HUES48 (cell line): ENCODE results near the gene CYP11A1.

Experiments
- H3K27ac ChIP-seq: one replicate; pipeline ENCODE4 v1.7.0; 2013; ENCODE audit warnings: low read depth, low read length, inconsistent platforms
- H3K27me3 ChIP-seq: 2 replicates; pipeline ENCODE4 v1.6.1; 2013; ENCODE audit warnings: mild to moderate bottlenecking, low read length; ENCODE audit not compliant: control insufficient read depth, insufficient read depth
- H3K36me3 ChIP-seq: 2 replicates; pipeline ENCODE4 v1.6.1; 2013; ENCODE audit warnings: low read length; ENCODE audit not compliant: control insufficient read depth, insufficient read depth
- H3K4me1 ChIP-seq: 2 replicates; pipeline ENCODE4 v1.6.1; 2013; ENCODE audit warnings: mild to moderate bottlenecking, low read length; ENCODE audit not compliant: control insufficient read depth, insufficient read depth
- H3K4me3 ChIP-seq: 2 replicates; pipeline ENCODE4 v1.5.1; 2013; ENCODE audit warnings: mild to moderate bottlenecking, low read depth, low read length
- H3K9ac ChIP-seq: 2 replicates; pipeline ENCODE4 v1.6.1; 2013; ENCODE audit warnings: mild to moderate bottlenecking, low read depth, low read length, moderate library complexity
- H3K9me3 ChIP-seq: 2 replicates; pipeline ENCODE4 v1.6.1; 2013; ENCODE audit warnings: low read length; ENCODE audit not compliant: control insufficient read depth, insufficient read depth

Gene CYP11A1

DNA sequence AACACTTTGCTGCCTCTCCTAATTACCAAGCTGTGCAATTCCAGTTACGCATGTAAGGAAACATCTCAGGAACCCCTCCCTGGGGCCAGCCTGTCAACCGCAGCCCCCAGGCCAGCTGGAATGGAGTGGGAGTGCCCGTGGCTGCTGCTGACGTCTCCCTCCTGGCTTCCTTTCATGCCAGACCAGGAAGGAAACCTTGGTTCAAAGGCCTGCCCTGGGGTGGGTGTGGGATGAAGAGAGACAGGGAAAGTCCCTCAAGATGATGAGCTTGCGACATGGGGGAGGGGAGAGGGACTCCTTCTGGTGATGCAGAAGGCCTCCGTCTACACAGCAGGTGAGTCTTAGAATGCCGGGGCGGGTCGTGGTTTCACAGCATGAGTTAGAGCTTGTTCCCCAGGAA lies 11.4 kb upstream of the CYP11A1 start:
- H3K4me1 ChIP-seq = peaks cover 8% of the 10 kb centered on the region
- H3K27ac ChIP-seq = no peak overlapping the region
- H3K9me3 ChIP-seq = no peaks in the 10 kb centered on the region
- no peaks in the 10 kb centered on the region for H3K36me3 ChIP-seq
- H3K27me3 ChIP-seq = peaks cover 5% of the 10 kb centered on the region; the same call in 1 of the 2 replicates
- no peak overlapping the region for H3K9ac ChIP-seq
- H3K4me3 ChIP-seq = no peak overlapping the region

DNA sequence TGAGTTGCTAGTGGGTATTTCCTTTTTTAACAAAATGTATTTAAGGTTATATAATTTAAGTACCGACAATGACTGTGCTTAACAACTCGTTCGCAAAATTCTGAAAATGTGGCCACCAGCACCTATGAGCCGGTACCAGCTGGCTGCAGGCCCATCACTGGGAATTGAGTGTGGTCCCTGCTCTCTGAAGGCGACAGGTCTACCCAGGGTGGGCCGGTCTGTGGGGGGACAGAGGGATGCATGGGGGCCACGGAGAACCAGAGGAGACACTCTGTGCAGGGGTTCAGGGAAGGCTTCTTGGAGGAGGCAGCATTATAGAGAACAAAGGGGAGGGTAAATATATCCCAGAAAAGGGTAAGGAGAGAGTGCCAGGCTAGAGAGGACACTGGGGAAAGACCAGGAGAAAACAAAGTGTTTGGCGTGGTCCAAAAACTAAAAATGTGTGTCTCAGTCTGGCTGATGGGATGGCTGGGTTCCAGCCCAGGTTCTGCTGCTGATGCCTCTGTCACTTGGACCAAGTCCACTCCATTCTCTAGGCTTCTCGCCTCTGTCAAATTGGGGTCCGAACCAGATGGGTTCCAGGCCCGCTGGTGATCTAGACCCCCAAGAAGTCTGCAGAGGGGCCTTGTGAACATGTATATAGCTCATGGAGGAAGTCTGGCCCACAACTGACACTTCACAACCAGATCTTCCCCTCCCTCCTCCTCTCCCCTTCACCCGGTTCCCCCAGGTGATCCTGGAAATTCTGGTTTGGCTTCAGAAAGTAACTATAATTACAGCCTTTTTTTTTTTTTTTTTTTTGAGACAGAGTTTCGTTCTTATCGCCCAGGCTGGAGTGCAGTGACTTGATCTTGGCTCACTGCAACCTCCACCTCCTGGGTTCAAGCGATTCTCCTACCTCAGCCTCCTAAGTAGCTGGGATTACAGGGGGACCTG lies 10.7 kb upstream of the CYP11A1 start:
- H3K36me3 ChIP-seq = no peaks in the 10 kb centered on the region
- H3K9ac ChIP-seq = no peak overlapping the region
- H3K9me3 ChIP-seq = no peaks in the 10 kb centered on the region
- peaks cover 8% of the 10 kb centered on the region for H3K4me1 ChIP-seq
- H3K27ac ChIP-seq = no peak overlapping the region
- no peak overlapping the region for H3K4me3 ChIP-seq
- peaks cover 5% of the 10 kb centered on the region; the same call in 1 of the 2 replicates for H3K27me3 ChIP-seq

DNA sequence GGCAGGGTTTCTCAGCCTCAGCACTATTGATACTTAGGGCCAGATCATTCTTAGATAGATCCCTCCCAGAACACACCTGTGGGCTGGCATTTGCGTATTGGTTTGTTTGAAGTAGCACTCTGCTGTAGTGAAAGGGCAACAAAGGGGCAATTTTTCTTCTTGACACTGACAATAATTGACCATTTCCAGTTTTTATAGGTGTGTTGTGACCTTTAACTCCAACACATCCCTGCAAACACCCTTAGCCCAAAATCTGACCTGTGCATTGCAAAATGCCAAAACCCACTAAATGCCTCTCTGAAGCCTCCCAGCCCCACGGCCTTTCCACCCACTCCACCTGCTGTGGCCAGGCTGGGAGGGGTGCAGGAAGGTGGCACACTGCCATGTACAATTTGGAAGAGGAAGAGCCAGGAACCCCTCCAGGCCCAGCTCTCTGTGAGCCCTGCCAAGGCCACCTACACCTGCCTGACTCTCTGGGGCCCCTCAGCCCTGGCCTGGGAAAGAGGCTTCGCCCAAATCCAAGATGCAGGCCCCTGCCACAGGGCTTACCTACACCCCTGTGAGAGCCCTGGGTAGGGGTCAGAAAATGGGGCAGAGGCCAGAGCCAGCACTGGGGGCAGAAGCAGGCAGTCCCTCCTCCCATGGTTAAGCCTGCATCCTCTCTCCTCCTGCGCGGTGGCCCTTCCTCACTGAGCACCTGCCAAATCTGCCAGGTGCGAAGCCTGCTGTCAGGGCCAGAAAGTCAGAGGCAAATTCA lies 9.6 kb upstream of the CYP11A1 start:
- Histone ChIP-seq H3K27ac (no peak overlapping the region), H3K36me3 (no peaks in the 10 kb centered on the region)

DNA sequence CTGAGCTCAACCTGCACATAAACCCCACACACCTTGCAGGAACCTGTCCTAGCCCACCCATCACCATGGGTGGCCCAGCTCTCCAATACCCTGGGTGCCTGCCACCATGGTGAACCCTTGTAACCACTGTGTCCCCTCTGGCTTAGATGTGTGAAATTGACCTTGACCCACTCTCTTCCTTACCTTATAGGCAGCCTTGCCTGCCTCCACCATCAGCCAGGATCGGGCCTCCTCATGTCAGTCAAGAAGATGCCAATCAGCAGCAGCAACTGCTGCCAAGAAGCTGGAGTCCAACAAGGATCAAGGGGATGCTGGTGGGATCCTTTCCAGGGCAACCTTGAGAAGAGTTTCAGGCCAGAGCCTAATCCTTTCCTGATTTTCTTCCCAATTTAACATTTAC lies 8.8 kb upstream of the CYP11A1 start:
- no peaks in the 10 kb centered on the region for H3K9me3 ChIP-seq
- H3K36me3 ChIP-seq = no peaks in the 10 kb centered on the region
- H3K9ac ChIP-seq = no peak overlapping the region
- peaks cover 8% of the 10 kb centered on the region for H3K4me1 ChIP-seq
- peaks cover 5% of the 10 kb centered on the region; the same call in 1 of the 2 replicates for H3K27me3 ChIP-seq
- H3K4me3 ChIP-seq = no peak overlapping the region
- H3K27ac ChIP-seq = no peak overlapping the region

More for the DNA sequence above, 9.6 kb upstream of the CYP11A1 start:
- Histone ChIP-seq H3K27me3 (peaks cover 5% of the 10 kb centered on the region; the same call in 1 of the 2 replicates), H3K9ac (no peak overlapping the region), H3K9me3 (no peaks in the 10 kb centered on the region), H3K4me3 (no peak overlapping the region), H3K4me1 (peaks cover 8% of the 10 kb centered on the region)

DNA sequence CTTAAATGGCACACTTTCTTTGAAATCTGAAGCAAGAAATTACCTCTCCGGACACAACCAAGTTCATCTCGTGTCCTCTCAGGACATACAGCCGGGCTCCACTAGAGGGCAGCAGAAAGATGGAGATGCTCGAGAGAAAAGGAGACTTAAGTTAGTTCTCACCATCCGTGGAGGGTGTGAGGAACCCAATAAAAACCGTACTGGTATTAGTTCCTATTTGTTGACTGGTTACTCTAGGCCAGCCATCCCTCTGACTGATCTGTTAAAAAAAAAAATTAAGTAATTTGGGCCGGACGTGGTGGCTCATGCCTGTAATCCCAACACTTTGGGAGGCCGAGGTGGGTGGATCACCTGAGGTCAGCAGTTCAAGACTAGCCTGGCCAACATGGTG lies 7.9 kb upstream of the CYP11A1 start:
- Histone ChIP-seq H3K4me1 (peaks cover 8% of the 10 kb centered on the region), H3K27me3 (peaks cover 5% of the 10 kb centered on the region; the same call in 1 of the 2 replicates), H3K9me3 (no peaks in the 10 kb centered on the region), H3K36me3 (no peaks in the 10 kb centered on the region), H3K9ac (no peak overlapping the region), H3K4me3 (peak overlapping the region; percentile 80; the same call in 1 of the 2 replicates), H3K27ac (no peak overlapping the region)

DNA sequence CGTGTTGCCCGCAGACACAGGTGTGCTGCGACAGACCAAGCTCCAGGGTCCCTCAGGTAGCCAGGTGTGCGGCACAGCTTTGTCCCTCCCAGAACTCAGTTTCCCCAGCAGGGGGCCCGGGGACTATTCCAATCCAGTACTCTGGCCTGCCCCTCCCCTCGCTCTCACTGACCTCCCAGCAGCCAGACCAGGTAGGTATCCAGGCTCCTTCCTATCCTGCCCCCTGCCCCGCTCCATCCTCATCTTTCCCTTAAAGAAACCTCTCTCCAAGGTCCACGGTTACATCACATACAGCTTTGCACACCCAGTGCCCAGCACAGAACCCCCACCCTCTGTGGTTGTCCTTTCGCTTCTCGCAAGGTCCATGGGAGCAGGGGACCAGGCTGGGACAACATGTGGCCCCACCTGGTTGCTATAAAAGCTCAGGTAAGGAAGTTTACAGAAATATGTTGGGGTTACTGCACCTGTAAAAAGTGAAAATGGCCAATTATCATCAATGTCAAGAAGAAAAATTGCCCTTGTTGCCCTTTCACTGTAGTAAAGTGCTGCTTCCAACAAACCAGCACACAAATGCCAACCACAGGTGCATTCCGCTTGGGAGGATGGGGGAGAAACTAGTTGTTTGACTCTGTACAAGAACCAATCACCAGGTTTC lies 7.3 kb upstream of the CYP11A1 start:
- Histone ChIP-seq H3K9me3 (no peaks in the 10 kb centered on the region), H3K9ac (no peak overlapping the region), H3K36me3 (no peaks in the 10 kb centered on the region), H3K4me1 (peaks cover 8% of the 10 kb centered on the region), H3K27ac (no peak overlapping the region), H3K27me3 (peaks cover 5% of the 10 kb centered on the region; the same call in 1 of the 2 replicates), H3K4me3 (peak overlapping the region; percentile 80)

DNA sequence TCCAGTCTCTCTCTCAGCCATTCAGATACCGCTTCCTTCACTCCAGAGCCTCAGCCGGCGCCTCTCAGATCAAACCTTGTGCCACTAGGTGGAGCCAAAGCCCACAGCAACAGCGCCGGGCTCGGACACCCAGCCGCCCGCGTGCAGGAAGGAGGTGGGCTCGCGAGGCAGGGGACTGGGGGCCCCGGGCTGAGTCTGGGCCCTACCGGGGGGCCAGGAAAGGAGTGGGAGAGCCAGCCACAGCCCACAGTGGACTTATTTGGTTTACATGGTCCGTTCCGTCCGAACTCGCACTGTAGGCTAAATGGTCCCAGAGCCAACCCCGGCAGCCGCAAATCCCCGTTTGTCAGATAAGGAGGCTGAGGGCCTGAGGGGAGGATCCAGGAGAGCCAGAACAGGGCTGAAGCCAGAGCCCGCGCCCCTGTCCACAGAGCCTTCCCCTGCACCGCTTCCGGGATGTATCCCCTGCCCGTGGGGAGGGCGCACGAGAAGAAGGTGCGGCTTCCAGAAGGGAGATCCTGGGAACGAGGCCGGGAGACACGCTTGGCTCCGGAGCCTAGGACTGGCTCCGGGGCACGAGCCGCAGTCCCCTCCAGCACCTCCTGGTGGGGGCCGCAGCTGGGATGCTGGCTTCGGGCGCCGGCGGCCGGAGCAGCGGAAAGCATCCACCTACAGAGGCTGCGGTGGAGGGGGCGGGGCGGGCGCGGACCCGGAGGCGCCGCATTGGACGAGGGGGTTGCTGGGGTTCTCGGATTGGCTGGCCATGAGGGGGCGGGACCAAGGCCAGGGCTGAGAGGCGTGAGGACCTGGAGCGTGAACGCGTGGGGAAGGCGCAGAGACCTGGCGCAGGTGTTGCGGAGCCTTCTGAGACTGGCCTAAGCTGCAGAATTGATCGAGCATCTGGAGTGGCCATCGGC lies 6.5 kb upstream of the CYP11A1 start:
- Histone ChIP-seq H3K9me3 (no peaks in the 10 kb centered on the region), H3K4me1 (peaks cover 8% of the 10 kb centered on the region), H3K27me3 (peaks cover 5% of the 10 kb centered on the region; the same call in 1 of the 2 replicates), H3K9ac (no peak overlapping the region), H3K27ac (peak overlapping the region; percentile 36), H3K36me3 (no peaks in the 10 kb centered on the region), H3K4me3 (peak overlapping the region; percentile 80)

DNA sequence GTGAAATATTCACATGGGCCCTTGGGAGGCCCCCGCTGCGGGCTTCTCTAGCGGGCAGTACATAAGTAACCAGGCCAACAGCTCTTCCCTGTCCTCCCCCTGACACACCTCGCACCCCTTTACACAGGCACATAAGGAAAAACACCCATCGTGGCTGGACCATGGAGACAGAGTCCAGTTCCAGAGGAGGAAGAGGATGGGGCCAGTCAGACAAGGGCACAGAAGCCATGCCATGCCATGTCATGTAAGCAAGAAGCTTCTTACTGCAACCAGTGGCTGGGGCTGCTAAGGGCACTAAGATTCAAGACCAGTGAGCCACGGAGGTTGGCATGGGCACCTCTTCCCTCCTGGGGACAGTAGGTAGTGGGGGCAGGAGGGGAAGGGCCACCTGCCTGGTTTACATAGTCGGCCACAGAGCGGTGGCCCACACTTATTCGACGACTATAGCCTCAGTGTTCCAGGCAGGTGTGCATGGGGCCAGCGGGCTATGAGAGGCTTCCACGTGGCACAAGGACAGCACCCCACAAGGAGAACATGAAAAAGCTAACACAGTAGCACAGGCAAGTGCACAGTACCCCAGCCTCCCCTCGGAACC lies 5.7 kb upstream of the CYP11A1 start:
- Histone ChIP-seq H3K9me3 (no peaks in the 10 kb centered on the region), H3K9ac (no peak overlapping the region), H3K4me3 (no peak overlapping the region; the same call in 1 of the 2 replicates), H3K4me1 (peaks cover 8% of the 10 kb centered on the region), H3K27me3 (peaks cover 5% of the 10 kb centered on the region; the same call in 1 of the 2 replicates), H3K27ac (no peak overlapping the region), H3K36me3 (no peaks in the 10 kb centered on the region)

DNA sequence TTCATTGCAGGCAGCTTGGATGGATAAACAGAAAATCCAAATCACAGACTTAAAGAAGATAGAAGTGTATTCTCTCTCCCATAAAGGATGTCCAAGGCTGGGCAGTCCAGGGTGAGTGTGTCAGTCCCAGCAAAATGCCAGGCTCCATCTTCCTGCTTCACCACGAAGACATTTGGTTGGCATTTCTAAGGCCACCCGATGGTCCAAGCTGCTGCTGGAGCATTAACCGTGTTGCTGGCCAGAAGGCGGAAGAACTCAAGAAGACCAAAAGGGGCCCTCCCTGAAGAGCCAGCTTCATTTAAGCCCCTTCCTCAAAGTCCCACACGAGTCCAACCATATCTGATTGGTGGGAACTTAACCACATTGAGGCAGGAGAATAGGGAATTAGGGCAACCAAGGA lies 3.0 kb upstream of the CYP11A1 start:
- H3K27ac ChIP-seq = no peak overlapping the region
- H3K4me3 ChIP-seq = no peak overlapping the region
- H3K36me3 ChIP-seq = no peaks in the 10 kb centered on the region
- no peaks in the 10 kb centered on the region for H3K9me3 ChIP-seq
- peaks cover 9% of the 10 kb centered on the region for H3K4me1 ChIP-seq
- H3K9ac ChIP-seq = no peak overlapping the region
- H3K27me3 ChIP-seq = peaks cover 17% of the 10 kb centered on the region

DNA sequence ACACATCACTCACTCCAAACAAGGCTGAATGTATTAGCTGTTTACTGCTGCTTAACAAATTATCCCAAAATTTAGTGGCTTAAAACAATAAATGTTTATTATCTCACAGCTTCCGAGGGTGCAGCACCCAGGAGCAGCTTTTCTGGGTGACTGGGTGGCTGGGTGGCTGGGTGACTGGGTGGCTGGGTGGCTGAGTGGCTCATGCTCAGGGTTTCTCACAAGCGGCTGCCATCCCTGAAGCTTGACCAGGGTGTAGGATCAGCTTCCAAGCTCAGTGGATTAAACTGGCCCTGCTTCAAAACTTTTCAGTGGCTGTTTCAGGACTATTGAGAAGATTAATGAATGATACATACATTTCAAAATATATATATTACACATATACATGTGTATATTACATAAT lies 2.3 kb upstream of the CYP11A1 start:
- peaks cover 12% of the 10 kb centered on the region for H3K4me1 ChIP-seq
- no peaks in the 10 kb centered on the region for H3K36me3 ChIP-seq
- H3K27ac ChIP-seq = no peak overlapping the region
- H3K9ac ChIP-seq = no peak overlapping the region
- peaks cover 20% of the 10 kb centered on the region for H3K27me3 ChIP-seq
- H3K9me3 ChIP-seq = no peaks in the 10 kb centered on the region
- no peak overlapping the region for H3K4me3 ChIP-seq
